Retinal pigment epithelial cell (primary cell): ENCODE measurements around the gene BAZ2B.

Experiments
- DNase-seq: peaks from one replicate; pipeline ENCODE4 v3.0.0-alpha.2; 2010; ENCODE audit warnings: low read depth
- H3K4me3 ChIP-seq: 2 replicates; pipeline ENCODE4 v1.5.1; 2011; ENCODE audit warnings: mild to moderate bottlenecking, low read length, control low read depth, moderate library complexity
- CTCF ChIP-seq: conservative IDR thresholded peaks from 2 replicates; pipeline ENCODE4 v1.5.1; 2011; ENCODE audit warnings: low read depth, low read length, control low read depth, inconsistent platforms

The BAZ2B gene

GRCh38 chr2:159285433-159285832, 330.9 kb downstream of the BAZ2B start:
- peak overlapping the region; percentile 81 for H3K4me3 ChIP-seq
- DNase-seq, result no peak
- no peak for TF ChIP-seq CTCF

- no peak for TF ChIP-seq CTCF
- no peak overlapping the region for H3K4me3 ChIP-seq
- DNase-seq, result no peak
Observed at GRCh38 chr2:159283529-159283928, 332.8 kb downstream of the BAZ2B start.

GRCh38 chr2:159281002-159281401, 335.3 kb downstream of the BAZ2B start:
- no peak for DNase-seq

GRCh38 chr2:159279700-159280099, 336.6 kb downstream of the BAZ2B start:
- DNase-seq, result no peak
- no peak for TF ChIP-seq CTCF
- no peak overlapping the region for H3K4me3 ChIP-seq

More at GRCh38 chr2:159281002-159281401, 335.3 kb downstream of the BAZ2B start:
- TF ChIP-seq CTCF, result no peak
- H3K4me3 ChIP-seq, result no peak overlapping the region

- no peak for TF ChIP-seq CTCF
- no peak for DNase-seq
- H3K4me3 ChIP-seq, result no peak overlapping the region
Observed at GRCh38 chr2:159275111-159275510, 341.2 kb downstream of the BAZ2B start.

- TF ChIP-seq CTCF, result no peak
- DNase-seq, result no peak
- H3K4me3 ChIP-seq, result no peak overlapping the region
Observed at GRCh38 chr2:159272156-159272555, 344.2 kb downstream of the BAZ2B start.

- DNase-seq, result no peak
- H3K4me3 ChIP-seq, result no peak overlapping the region
- no peak for TF ChIP-seq CTCF
Observed at GRCh38 chr2:159270744-159271379, 345.5 kb downstream of the BAZ2B start.
